Mononuclear cell (primary cell): ENCODE measurements around the gene MORN1. TPM values are rescaled to one million over a fixed set of nuclear protein-coding genes. Genes with fewer than 3 reads are reported as not detected.
"Not testable (repeated sequence)": the region's sequence is repeated elsewhere in the genome, so short reads cannot be mapped to it uniquely, and the experiment has no call there.

Experiments used
- H3K27me3 ChIP-seq: 2 replicates; pipeline ENCODE4 v1.6.0; 2011; ENCODE audit warnings: low read length, control low read depth; ENCODE audit not compliant: insufficient read depth
- H3K4me1 ChIP-seq: 2 replicates; pipeline ENCODE4 v1.5.1; 2011; ENCODE audit warnings: mild to moderate bottlenecking, low read length, control low read depth; ENCODE audit not compliant: insufficient read depth
- H3K4me3 ChIP-seq: 2 replicates; pipeline ENCODE4 v1.5.1; 2011; ENCODE audit warnings: mild to moderate bottlenecking, low read length, moderate library complexity
- H3K9me3 ChIP-seq: 2 replicates; pipeline ENCODE4 v1.5.1; 2011; ENCODE audit warnings: low read depth, mild to moderate bottlenecking, control low read depth, low read length
- total RNA-seq: library from RNA; depleted of rRNA; stranded (reverse); fragments of >200 nt; gene quantifications from one replicate; pipeline ENCODE4 v1.2.3, GENCODE V29; 2012

MORN1 gene
- total RNA-seq, 1 donor: 4.2 TPM

- Histone ChIP-seq H3K4me3 (no peak overlapping the region), H3K27me3 (no peaks in the 10 kb centered on the region), H3K9me3 (no peaks in the 10 kb centered on the region), H3K4me1 (peaks cover 87% of the 10 kb centered on the region)
These were observed 93.9 kb downstream of the MORN1 start for GRCh38 chr1:2297246-2298011.

- no peaks in the 10 kb centered on the region for H3K9me3 ChIP-seq
- H3K4me1 ChIP-seq: peaks cover 87% of the 10 kb centered on the region
- H3K27me3 ChIP-seq: no peaks in the 10 kb centered on the region
- H3K4me3 ChIP-seq: no peak overlapping the region
These were observed 94.7 kb downstream of the MORN1 start for GRCh38 chr1:2296614-2297013.

GRCh38 chr1:2296211-2296610, 95.1 kb downstream of the MORN1 start:
- peaks cover 87% of the 10 kb centered on the region for H3K4me1 ChIP-seq
- H3K4me3 ChIP-seq, H3K9me3 ChIP-seq, H3K27me3 ChIP-seq: not testable (repeated sequence)

- Histone ChIP-seq H3K9me3 (no peaks in the 10 kb centered on the region), H3K4me3 (no peak overlapping the region), H3K4me1 (peaks cover 87% of the 10 kb centered on the region), H3K27me3 (no peaks in the 10 kb centered on the region)
These were observed 95.8 kb downstream of the MORN1 start for GRCh38 chr1:2295526-2295925.

GRCh38 chr1:2294725-2295078, 96.7 kb downstream of the MORN1 start:
- no peak overlapping the region for H3K4me3 ChIP-seq
- no peaks in the 10 kb centered on the region for H3K9me3 ChIP-seq
- H3K27me3 ChIP-seq: no peaks in the 10 kb centered on the region
- peaks cover 87% of the 10 kb centered on the region for H3K4me1 ChIP-seq

- Histone ChIP-seq H3K9me3 (no peaks in the 10 kb centered on the region), H3K4me3 (no peak overlapping the region), H3K4me1 (peaks cover 86% of the 10 kb centered on the region), H3K27me3 (no peaks in the 10 kb centered on the region)
These were observed 97.2 kb downstream of the MORN1 start for GRCh38 chr1:2294033-2294724.

GRCh38 chr1:2292725-2293450, 98.5 kb downstream of the MORN1 start:
- no peaks in the 10 kb centered on the region for H3K27me3 ChIP-seq
- H3K9me3 ChIP-seq: no peaks in the 10 kb centered on the region
- peaks cover 85% of the 10 kb centered on the region for H3K4me1 ChIP-seq
- H3K4me3 ChIP-seq: no peak overlapping the region

- Histone ChIP-seq H3K4me3 (no peak overlapping the region), H3K9me3 (no peaks in the 10 kb centered on the region), H3K27me3 (no peaks in the 10 kb centered on the region), H3K4me1 (peaks cover 80% of the 10 kb centered on the region)
These were observed 99.8 kb downstream of the MORN1 start for GRCh38 chr1:2291577-2291976.

GRCh38 chr1:2290595-2291510, 100.5 kb downstream of the MORN1 start:
- Histone ChIP-seq H3K4me1 (peaks cover 77% of the 10 kb centered on the region), H3K4me3 (peak overlapping the region; percentile 18), H3K9me3 (no peaks in the 10 kb centered on the region), H3K27me3 (no peaks in the 10 kb centered on the region)

GRCh38 chr1:2290171-2290578, 101.2 kb downstream of the MORN1 start:
- Histone ChIP-seq H3K9me3 (no peaks in the 10 kb centered on the region), H3K27me3 (no peaks in the 10 kb centered on the region)

GRCh38 chr1:2289607-2290006, 101.7 kb downstream of the MORN1 start:
- no peak overlapping the region for H3K4me3 ChIP-seq
- H3K4me1 ChIP-seq: peaks cover 65% of the 10 kb centered on the region
- no peaks in the 10 kb centered on the region for H3K27me3 ChIP-seq
- H3K9me3 ChIP-seq: no peaks in the 10 kb centered on the region

More at GRCh38 chr1:2290171-2290578, 101.2 kb downstream of the MORN1 start:
- Histone ChIP-seq H3K4me3 (no peak overlapping the region), H3K4me1 (peaks cover 70% of the 10 kb centered on the region)

GRCh38 chr1:2288816-2289536, 102.4 kb downstream of the MORN1 start:
- Histone ChIP-seq H3K9me3 (no peaks in the 10 kb centered on the region), H3K4me3 (no peak overlapping the region), H3K4me1 (peaks cover 59% of the 10 kb centered on the region), H3K27me3 (no peaks in the 10 kb centered on the region)

GRCh38 chr1:2288311-2288710, 103.0 kb downstream of the MORN1 start:
- H3K4me1 ChIP-seq: peaks cover 52% of the 10 kb centered on the region
- H3K27me3 ChIP-seq: no peaks in the 10 kb centered on the region
- H3K9me3 ChIP-seq: no peaks in the 10 kb centered on the region
- no peak overlapping the region for H3K4me3 ChIP-seq

- no peak overlapping the region for H3K4me3 ChIP-seq
- H3K9me3 ChIP-seq: no peaks in the 10 kb centered on the region
- H3K27me3 ChIP-seq: no peaks in the 10 kb centered on the region
- peaks cover 48% of the 10 kb centered on the region for H3K4me1 ChIP-seq
These were observed 103.7 kb downstream of the MORN1 start for GRCh38 chr1:2287649-2288048.
